ENCODE data around the gene SLC29A4. TPM values are rescaled to one million over a fixed set of nuclear protein-coding genes. Genes with fewer than 3 reads are reported as not detected.
"Not testable (repeated sequence)": the region's sequence is repeated elsewhere in the genome, so short reads cannot be mapped to it uniquely, and the experiment has no call there.

SLC29A4 gene
- total RNA-seq, 1 donor from 2014 or later: 0.73 TPM

DNA sequence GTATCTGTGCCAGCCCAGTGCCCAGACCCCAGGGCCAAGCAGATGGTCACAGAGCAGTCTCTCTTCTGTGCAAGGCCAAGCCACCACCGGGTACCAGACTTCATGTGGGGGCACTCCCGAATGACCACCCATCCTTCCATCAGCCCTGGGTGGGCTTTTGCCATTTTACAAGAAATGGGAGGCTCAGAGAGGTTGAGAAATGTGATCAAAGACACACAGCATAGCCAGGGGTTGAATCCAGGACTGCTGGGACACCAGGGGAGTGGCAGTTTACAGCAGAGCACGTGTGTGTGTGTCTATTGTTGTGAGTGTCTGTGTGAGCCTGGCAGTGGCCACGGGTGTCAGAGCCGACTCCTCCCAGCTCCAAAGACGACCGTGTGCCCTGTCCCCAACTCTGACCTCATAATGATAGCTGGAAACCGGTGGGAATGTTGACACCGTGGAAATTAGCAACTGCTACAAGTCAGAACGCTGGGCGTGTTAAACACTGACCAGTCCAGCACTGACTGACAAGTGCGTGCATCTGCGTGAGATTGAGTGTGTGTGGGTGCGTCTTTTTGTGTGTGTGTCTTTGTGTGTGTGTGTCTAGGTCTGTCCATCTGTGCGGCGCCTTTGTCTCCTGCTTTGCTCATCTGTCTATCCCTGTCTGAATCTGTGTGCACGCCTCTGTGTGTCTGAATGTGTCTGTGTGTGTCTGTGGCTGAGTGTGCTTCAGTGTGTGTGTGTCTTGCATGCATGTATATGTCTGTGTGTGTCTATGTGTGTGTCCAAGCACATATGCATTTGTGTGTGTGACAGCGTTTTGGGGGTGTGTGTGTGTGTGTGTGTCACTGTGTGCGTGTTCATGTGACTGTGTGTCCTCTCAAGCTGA, 17.2 kb upstream of the SLC29A4 start:
- Mint-ChIP-seq H3K9me3 (no peaks in the 10 kb centered on the region), H3K36me3 (ENCODE audit: low read depth) (no peaks in the 10 kb centered on the region), H3K27me3 (ENCODE audit: low read depth) (no peaks in the 10 kb centered on the region), H3K4me3 (ENCODE audit: low read depth) (no peak overlapping the region), H3K27ac (no peak overlapping the region), H3K4me1 (ENCODE audit: low read depth) (no peaks in the 10 kb centered on the region)
- intact Hi-C loops (cut with micrococcal nuclease): no loop called here
- DNase-seq (ENCODE audit: low spot score): no peak

DNA sequence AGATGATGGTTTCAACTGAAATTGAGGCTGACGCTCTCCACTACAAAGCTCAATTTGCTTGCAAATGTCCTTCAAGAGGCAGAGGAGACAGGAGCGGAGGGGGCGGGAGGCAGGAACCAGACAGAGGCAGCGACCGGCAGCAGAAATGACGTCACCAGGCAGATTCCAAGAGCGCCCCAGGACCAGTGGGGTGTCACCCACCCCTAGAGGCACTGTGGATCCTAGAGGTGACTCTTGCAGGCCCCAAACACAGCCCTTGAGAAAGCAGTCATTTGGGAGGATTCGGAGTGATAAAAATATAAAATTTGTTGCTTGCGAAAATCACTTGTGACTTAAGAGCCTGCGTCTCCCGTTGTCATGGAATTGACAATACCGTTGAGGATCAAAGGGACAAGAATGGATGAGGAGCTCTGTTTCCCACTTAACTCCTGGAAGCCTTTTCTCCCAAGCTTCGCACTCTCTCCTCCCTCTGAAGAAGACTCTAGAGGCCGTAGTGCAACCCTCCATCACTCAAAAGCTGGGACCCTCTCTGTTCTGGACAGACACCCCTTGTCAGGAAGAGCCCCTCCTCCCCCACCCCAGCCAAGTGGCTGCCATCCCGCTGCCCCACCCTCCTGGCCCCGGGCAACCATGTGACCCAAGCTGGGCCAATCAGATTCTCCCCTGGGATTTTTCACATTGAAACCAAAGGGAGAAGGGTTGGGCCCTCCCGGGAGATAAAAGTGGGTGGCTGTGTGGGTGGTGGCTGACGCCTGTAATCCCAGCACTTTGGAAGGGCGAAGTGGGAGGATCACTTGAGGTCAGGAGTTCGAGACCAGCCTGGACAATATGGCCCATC, 16.3 kb upstream of the SLC29A4 start:
- DNase-seq (ENCODE audit: low spot score): no peak
- Mint-ChIP-seq H3K36me3 (ENCODE audit: low read depth) (no peaks in the 10 kb centered on the region), H3K27me3 (ENCODE audit: low read depth) (peaks cover 2% of the 10 kb centered on the region), H3K4me1 (ENCODE audit: low read depth) (no peaks in the 10 kb centered on the region), H3K4me3 (ENCODE audit: low read depth) (no peak overlapping the region), H3K27ac (no peak overlapping the region), H3K9me3 (no peaks in the 10 kb centered on the region)
- intact Hi-C loops (cut with micrococcal nuclease): no loop called here

DNA sequence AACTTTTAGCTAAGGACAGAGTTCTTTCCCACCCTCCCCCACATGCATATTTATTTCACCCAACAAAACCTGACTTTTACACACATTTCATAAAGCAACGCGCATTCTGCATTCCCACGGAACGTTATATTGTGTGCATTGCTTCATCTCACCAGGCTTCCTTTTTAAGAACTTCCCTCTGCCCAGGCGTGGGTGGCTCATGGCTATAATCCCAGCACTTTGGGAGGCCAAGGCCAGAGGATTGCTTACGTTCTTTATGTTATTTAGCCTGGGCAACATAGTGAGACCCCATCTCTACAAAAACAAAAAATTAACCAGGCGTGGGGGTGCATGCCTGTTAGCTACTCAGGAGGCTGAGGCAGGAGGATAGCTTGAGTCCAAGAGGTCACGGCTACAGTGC, 14.9 kb upstream of the SLC29A4 start:
- intact Hi-C loops (cut with micrococcal nuclease); H3K4me1 Mint-ChIP-seq (ENCODE audit: low read depth); DNase-seq (ENCODE audit: low spot score); H3K9me3 Mint-ChIP-seq; H3K27me3 Mint-ChIP-seq (ENCODE audit: low read depth); H3K27ac Mint-ChIP-seq; H3K4me3 Mint-ChIP-seq (ENCODE audit: low read depth); H3K36me3 Mint-ChIP-seq (ENCODE audit: low read depth): not testable (repeated sequence)

DNA sequence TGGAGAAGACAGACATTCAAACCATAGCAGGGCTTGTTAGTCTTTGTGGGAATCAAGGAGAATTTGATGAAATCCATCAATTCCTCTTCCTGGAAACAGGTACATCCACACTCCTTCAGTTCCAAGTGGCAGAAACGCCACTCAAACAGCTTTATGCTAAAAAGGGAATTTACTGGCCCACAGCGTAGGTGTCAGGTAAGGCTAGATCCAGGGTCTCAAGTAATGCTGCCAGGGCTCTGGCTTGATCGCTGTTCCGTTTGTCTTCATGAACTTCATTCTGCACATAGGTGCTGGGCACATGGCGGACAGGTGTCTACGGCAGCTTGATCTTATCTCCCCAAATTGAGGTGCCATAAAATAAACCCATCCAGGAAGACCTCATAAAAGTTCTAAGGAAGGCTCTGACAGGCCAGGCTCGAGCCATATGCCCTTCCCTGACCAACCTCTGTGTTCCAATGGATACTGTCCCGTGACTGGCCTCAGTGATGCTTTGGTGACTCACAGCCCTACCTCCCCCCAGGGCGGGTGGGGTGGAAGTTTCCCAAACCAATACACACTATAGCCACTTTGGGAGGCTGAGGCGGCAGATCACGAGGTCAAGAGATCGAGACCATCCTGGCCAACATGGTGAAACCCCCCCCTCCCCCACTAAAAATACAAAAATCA, 12.6 kb upstream of the SLC29A4 start:
- intact Hi-C loops (cut with micrococcal nuclease); H3K27ac Mint-ChIP-seq; H3K9me3 Mint-ChIP-seq; H3K4me1 Mint-ChIP-seq (ENCODE audit: low read depth); H3K4me3 Mint-ChIP-seq (ENCODE audit: low read depth); DNase-seq (ENCODE audit: low spot score); H3K27me3 Mint-ChIP-seq (ENCODE audit: low read depth); H3K36me3 Mint-ChIP-seq (ENCODE audit: low read depth): not testable (repeated sequence)

DNA sequence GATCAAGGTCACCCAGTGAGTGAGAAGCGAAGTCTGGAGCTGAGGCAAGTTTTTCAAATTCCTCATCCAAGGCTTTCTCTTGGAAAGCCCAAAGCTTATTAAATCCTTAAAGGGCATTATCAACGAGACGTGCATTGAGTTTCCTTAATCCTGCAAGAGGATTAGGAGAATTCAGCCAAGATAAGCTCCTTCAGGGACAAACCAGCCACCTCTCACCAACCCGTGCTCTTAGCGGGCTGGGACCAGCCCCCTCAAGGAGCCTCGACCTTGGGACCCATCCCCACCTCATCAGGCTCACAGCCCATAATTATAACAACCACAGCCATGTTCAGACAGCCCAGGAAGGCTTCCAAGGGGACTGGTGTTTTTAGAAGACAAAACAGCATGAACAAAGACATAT, 12.0 kb upstream of the SLC29A4 start:
- intact Hi-C loops (cut with micrococcal nuclease): no loop called here
- Mint-ChIP-seq H3K4me3 (ENCODE audit: low read depth) (no peak overlapping the region), H3K27ac (no peak overlapping the region), H3K9me3 (no peaks in the 10 kb centered on the region), H3K4me1 (ENCODE audit: low read depth) (no peaks in the 10 kb centered on the region), H3K36me3 (ENCODE audit: low read depth) (no peaks in the 10 kb centered on the region), H3K27me3 (ENCODE audit: low read depth) (peaks cover 2% of the 10 kb centered on the region)
- no peak for DNase-seq (ENCODE audit: low spot score)

DNA sequence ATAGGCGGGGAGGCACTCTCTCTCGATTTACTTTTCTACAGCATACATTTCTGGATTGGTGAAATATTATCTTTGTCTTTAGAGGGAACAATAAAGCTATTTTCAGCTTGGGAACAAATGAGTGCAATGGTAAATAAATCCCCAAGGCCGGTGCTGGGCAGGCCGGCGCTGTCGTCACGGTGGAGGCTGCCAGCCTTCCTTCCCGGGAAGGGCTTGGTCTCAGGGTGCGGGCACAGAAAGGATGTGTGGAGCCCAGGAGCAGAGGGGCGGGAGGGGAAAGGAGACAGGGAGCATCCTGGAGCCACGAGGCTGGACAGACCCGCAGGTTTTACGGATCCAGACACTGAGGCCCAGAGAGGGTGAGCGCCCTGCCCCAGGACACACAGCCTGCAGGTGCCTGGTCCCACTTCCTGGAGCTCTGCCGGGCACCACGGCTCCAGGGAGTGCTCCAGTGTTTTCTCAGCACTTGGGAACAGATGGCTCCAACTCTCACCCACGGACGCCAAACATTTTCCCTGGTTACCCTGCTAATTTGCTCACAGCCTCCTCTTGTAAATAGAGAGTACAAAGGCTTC, 8.8 kb upstream of the SLC29A4 start:
- H3K4me3 Mint-ChIP-seq (ENCODE audit: low read depth); DNase-seq (ENCODE audit: low spot score); H3K9me3 Mint-ChIP-seq; H3K4me1 Mint-ChIP-seq (ENCODE audit: low read depth); H3K27me3 Mint-ChIP-seq (ENCODE audit: low read depth); H3K27ac Mint-ChIP-seq; H3K36me3 Mint-ChIP-seq (ENCODE audit: low read depth); intact Hi-C loops (cut with micrococcal nuclease): not testable (repeated sequence)

DNA sequence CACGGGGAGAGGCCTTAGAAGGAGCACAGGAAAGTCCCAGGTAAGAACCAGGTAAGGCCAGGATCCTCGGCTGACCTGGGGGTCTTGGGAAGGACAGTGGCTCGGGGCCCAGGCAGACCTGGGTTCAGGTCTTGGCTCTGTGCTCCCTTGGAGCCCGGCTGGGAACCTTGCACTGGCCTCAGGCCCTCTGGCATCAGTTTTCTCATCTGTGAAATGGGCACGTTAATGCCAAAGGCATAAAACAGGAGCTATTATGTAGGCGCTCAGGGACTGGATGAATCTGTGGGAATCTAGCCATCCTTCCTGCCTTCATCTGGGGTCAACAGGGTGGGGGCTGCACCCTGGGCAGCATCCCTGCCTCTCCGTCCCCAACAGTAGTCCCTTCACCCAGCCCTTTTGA, 8.3 kb upstream of the SLC29A4 start:
- H3K4me3 Mint-ChIP-seq (ENCODE audit: low read depth): no peak overlapping the region
- H3K27me3 Mint-ChIP-seq (ENCODE audit: low read depth): peaks cover 6% of the 10 kb centered on the region
- no peaks in the 10 kb centered on the region for H3K36me3 Mint-ChIP-seq (ENCODE audit: low read depth)
- H3K9me3 Mint-ChIP-seq: no peaks in the 10 kb centered on the region
- intact Hi-C loops (cut with micrococcal nuclease): no loop called here
- DNase-seq (ENCODE audit: low spot score): no peak
- no peaks in the 10 kb centered on the region for H3K4me1 Mint-ChIP-seq (ENCODE audit: low read depth)
- no peak overlapping the region for H3K27ac Mint-ChIP-seq

DNA sequence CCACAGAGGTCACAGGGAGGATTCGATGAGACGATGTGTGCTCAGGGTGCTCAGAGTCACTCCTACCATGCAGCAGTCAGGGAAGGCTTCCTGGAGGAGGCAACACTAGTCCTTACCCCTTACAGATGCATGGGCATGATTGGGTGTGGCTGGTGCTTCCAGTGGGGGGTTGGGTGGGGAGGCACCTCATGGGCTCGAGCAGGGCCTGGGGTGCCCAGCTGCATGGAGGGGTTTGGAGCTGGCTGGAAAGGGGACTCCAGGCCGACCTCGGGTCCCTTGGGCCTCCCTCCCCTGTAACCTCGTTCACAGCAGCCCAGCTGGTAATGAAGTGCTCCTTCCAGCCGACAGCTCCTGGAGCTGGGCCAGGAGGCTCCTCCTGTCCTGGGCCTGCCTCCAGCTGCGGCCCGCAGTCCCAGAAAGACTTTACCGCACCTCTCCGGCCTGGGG, 7.7 kb upstream of the SLC29A4 start:
- intact Hi-C loops (cut with micrococcal nuclease); H3K27me3 Mint-ChIP-seq (ENCODE audit: low read depth); H3K27ac Mint-ChIP-seq; H3K36me3 Mint-ChIP-seq (ENCODE audit: low read depth); H3K4me3 Mint-ChIP-seq (ENCODE audit: low read depth); H3K4me1 Mint-ChIP-seq (ENCODE audit: low read depth); H3K9me3 Mint-ChIP-seq; DNase-seq (ENCODE audit: low spot score): not testable (repeated sequence)

DNA sequence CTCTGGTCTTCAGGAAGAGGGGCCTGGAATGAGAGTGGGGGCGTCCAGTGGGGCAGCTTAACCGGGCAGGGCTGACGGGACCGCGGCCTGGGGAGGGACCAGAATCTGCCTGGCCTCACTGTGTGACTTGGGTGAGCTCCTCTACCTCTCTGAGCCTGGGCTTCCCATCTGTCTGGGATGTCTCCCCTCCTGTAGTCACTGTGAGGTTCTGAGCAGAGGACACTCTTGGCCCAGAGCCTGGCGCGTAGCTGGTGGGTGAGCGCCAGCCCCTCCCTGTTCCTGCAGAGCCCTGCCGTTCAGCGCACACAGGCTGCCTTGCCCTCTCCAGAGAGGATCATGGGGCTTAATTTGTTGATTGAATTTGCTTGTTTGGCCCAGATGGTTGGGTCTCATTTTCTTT, 7.2 kb upstream of the SLC29A4 start:
- H3K9me3 Mint-ChIP-seq; DNase-seq (ENCODE audit: low spot score); H3K4me3 Mint-ChIP-seq (ENCODE audit: low read depth); H3K27me3 Mint-ChIP-seq (ENCODE audit: low read depth); intact Hi-C loops (cut with micrococcal nuclease); H3K4me1 Mint-ChIP-seq (ENCODE audit: low read depth); H3K27ac Mint-ChIP-seq; H3K36me3 Mint-ChIP-seq (ENCODE audit: low read depth): not testable (repeated sequence)

DNA sequence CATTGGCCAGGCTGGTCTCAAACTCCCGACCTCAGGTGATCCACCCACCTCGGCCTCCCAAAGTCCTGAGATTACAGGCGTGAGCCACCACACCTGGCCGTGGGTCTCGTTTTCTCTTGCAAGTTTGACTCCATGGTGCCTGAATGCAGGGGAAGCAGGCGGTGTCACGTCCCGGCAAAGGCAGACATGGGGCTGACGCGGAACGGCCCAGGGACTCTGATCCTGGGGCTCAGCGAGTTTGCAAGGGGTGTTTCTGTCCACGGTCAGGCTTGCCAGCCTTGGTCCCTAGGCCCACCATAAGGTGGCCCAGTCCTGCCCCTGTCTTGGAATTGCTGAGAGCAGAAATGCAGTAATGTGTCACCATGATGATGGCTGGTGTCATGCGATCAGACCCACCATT, 6.6 kb upstream of the SLC29A4 start:
- intact Hi-C loops (cut with micrococcal nuclease); H3K4me1 Mint-ChIP-seq (ENCODE audit: low read depth); H3K36me3 Mint-ChIP-seq (ENCODE audit: low read depth); H3K4me3 Mint-ChIP-seq (ENCODE audit: low read depth); H3K9me3 Mint-ChIP-seq; DNase-seq (ENCODE audit: low spot score); H3K27ac Mint-ChIP-seq; H3K27me3 Mint-ChIP-seq (ENCODE audit: low read depth): not testable (repeated sequence)

DNA sequence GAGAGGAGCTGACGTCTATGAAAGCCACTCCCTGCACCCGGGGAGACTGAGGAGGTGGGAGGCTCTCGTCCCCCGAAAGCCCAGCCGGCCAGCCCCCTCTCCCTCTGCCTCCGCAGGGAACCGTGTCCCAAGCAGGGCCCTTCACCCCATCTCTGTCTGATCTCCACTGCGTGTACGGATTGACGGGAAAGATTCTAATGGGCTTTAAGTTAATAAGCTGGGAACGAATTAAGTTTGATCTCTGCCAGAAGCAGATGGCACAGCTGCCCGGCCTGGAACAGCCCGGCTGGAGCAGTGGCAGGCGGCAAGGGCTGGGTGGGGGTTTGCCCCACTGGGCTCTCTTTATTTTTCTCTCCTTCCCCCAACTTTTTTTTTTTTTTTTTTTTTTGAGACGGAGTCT, 6.1 kb upstream of the SLC29A4 start:
- Mint-ChIP-seq H3K27me3 (ENCODE audit: low read depth) (peaks cover 9% of the 10 kb centered on the region), H3K4me3 (ENCODE audit: low read depth) (no peak overlapping the region), H3K36me3 (ENCODE audit: low read depth) (no peaks in the 10 kb centered on the region), H3K4me1 (ENCODE audit: low read depth) (no peaks in the 10 kb centered on the region), H3K27ac (no peak overlapping the region), H3K9me3 (no peaks in the 10 kb centered on the region)
- DNase-seq (ENCODE audit: low spot score): no peak
- intact Hi-C loops (cut with micrococcal nuclease): no loop called here

DNA sequence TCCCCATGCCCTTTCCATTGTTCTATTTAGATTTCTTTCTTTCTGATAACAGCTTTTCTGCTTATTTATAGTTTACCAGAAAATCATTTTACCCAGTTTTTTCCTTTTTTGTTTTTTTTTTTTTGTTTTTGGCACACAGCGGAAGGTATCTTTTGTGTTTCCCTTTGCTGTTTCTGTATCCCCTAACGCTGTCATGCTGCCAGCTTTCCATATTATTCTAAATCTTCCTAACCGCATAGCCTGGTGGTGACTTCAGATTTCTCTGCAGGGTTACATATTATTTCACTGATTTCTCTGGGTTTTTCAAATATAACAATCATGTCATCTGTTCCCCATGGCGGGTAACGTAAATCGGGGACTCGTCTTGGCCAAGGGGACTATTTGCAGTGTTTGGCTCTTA, 4.0 kb upstream of the SLC29A4 start:
- DNase-seq (ENCODE audit: low spot score): no peak
- H3K4me3 Mint-ChIP-seq (ENCODE audit: low read depth): no peak overlapping the region
- no peaks in the 10 kb centered on the region for H3K4me1 Mint-ChIP-seq (ENCODE audit: low read depth)
- H3K9me3 Mint-ChIP-seq: no peaks in the 10 kb centered on the region
- intact Hi-C loops (cut with micrococcal nuclease): no loop called here
- no peak overlapping the region for H3K27ac Mint-ChIP-seq
- H3K27me3 Mint-ChIP-seq (ENCODE audit: low read depth): peaks cover 9% of the 10 kb centered on the region
- no peaks in the 10 kb centered on the region for H3K36me3 Mint-ChIP-seq (ENCODE audit: low read depth)

Measured in activated T-helper 2 cell treated with anti-CD3 and anti-CD28 coated beads, Interferon-gamma antibody, Interleukin-2, Interleukin-4, amounts not matched to agents 10 μg/mL and 5 μg/mL and 100 μg/mL, durations not matched to agents 14 hours and 24 hours and 36 hours (primary cell).